ENCODE data around the gene CADPS.
A peak's percentile ranks its signal among the peaks of the same experiment; 100 is the strongest.

Gene CADPS

DNA sequence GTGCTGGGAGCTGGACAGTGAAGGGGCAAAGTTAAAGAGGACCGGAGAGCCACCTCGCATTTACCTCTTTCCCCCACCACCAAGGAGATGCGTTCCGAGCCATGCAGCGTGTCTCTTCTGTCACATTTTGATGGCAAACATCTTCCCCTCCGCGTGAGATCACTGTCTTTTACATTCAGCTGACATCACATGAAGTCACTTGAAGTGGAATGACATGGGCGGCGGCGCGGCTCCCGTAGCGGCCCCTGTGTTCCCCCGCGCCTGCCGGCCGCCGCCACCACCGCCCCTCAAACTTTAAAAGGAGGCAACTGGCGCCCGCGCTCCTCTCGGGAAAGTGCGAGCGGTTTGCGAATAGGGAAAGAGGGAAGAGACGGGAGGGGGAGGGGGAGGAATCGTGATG lies 502.0 kb downstream of the CADPS start, which contains the start of gene FEZF2:
Gene FEZF2, minus strand, starts transcription at position 336 of the 400 bp plus-strand sequence. CDS start 682 bp downstream, outside the sequence.
- TF ChIP-seq PPARA (CRISPR knock-in tag; IDR thresholded peaks at IDR 0.05; ENCODE audit: borderline replicate concordance) (no peak), CREB5 (CRISPR knock-in tag; IDR thresholded peaks at IDR 0.05; ENCODE audit: low read depth) (no peak), POU6F1 (CRISPR knock-in tag; IDR thresholded peaks at IDR 0.05; ENCODE audit: borderline replicate concordance, low read depth) (no peak), ZNF565 (CRISPR knock-in tag; conservative IDR thresholded peaks at IDR 0.05; ENCODE audit: low read depth) (no peak), ZC3H10 (CRISPR knock-in tag; IDR thresholded peaks at IDR 0.05) (no peak), PATZ1 (CRISPR knock-in tag; IDR thresholded peaks at IDR 0.05; ENCODE audit: borderline replicate concordance) (no peak), SNAI2 (CRISPR knock-in tag; IDR thresholded peaks at IDR 0.05) (no peak), OSR1 (CRISPR knock-in tag; IDR thresholded peaks at IDR 0.05) (no peak), ZNF70 (CRISPR knock-in tag; IDR thresholded peaks at IDR 0.05) (no peak), TSHZ2 (CRISPR knock-in tag; IDR thresholded peaks at IDR 0.05) (no peak), TCF4 (CRISPR knock-in tag; IDR thresholded peaks at IDR 0.05; ENCODE audit: borderline replicate concordance) (no peak), ZFP3 (CRISPR knock-in tag; IDR thresholded peaks at IDR 0.05) (no peak), BACH2 (CRISPR knock-in tag; IDR thresholded peaks at IDR 0.05; ENCODE audit: borderline replicate concordance) (no peak), GLIS3 (CRISPR knock-in tag; IDR thresholded peaks at IDR 0.05) (no peak), ISL1 (CRISPR knock-in tag; IDR thresholded peaks at IDR 0.05) (no peak), RARB (CRISPR knock-in tag; IDR thresholded peaks at IDR 0.05) (no peak), CSDC2 (CRISPR knock-in tag; IDR thresholded peaks at IDR 0.05) (no peak), ZFP30 (CRISPR knock-in tag; IDR thresholded peaks at IDR 0.05) (no peak)
- no peak for ATAC-seq

- TF ChIP-seq ZFP30 (CRISPR knock-in tag; IDR thresholded peaks at IDR 0.05), result no peak
- no peak for TF ChIP-seq POU6F1 (CRISPR knock-in tag; IDR thresholded peaks at IDR 0.05; ENCODE audit: borderline replicate concordance, low read depth)
- TF ChIP-seq CREB5 (CRISPR knock-in tag; IDR thresholded peaks at IDR 0.05; ENCODE audit: low read depth), result no peak
- no peak for TF ChIP-seq TCF4 (CRISPR knock-in tag; IDR thresholded peaks at IDR 0.05; ENCODE audit: borderline replicate concordance)
- TF ChIP-seq, protein P1, sequence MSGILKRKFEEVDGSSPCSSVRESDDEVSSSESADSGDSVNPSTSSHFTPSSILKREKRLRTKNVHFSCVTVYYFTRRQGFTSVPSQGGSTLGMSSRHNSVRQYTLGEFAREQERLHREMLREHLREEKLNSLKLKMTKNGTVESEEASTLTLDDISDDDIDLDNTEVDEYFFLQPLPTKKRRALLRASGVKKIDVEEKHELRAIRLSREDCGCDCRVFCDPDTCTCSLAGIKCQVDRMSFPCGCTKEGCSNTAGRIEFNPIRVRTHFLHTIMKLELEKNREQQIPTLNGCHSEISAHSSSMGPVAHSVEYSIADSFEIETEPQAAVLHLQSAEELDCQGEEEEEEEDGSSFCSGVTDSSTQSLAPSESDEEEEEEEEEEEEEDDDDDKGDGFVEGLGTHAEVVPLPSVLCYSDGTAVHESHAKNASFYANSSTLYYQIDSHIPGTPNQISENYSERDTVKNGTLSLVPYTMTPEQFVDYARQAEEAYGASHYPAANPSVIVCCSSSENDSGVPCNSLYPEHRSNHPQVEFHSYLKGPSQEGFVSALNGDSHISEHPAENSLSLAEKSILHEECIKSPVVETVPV (CRISPR knock-in tag; IDR thresholded peaks at IDR 0.05), result no peak
- no peak for TF ChIP-seq ZFP3 (CRISPR knock-in tag; IDR thresholded peaks at IDR 0.05)
- no peak for TF ChIP-seq ISL1 (CRISPR knock-in tag; IDR thresholded peaks at IDR 0.05)
- no peak for TF ChIP-seq ZNF565 (CRISPR knock-in tag; conservative IDR thresholded peaks at IDR 0.05; ENCODE audit: low read depth)
- no peak for TF ChIP-seq SNAI2 (CRISPR knock-in tag; IDR thresholded peaks at IDR 0.05)
- no peak for TF ChIP-seq TSHZ2 (CRISPR knock-in tag; IDR thresholded peaks at IDR 0.05)
- no peak for TF ChIP-seq BACH2 (CRISPR knock-in tag; IDR thresholded peaks at IDR 0.05; ENCODE audit: borderline replicate concordance)
- TF ChIP-seq RARB (CRISPR knock-in tag; IDR thresholded peaks at IDR 0.05), result no peak
- peak; percentile 5; the same call in 1 of the 3 replicates for ATAC-seq
These were observed 502.6 kb downstream of the CADPS start for GRCh38 chr3:62372621-62373041.
